Panc1 (cell line): ENCODE results near the gene SLC7A14. TPM values are rescaled to one million over a fixed set of nuclear protein-coding genes. Genes with fewer than 3 reads are reported as not detected.

Experiments
- ATAC-seq: fragments of 200-7000 bp; cut with Tn5 transposase; 2 replicates; pipeline ENCODE4 v1.9.1; 2020; ENCODE audit warnings: mild to moderate bottlenecking, moderate library complexity
- BruUV-seq: library from RNA; stranded (reverse); fragments of 400-500 nt; replicated peaks from 2 replicates; lab custom pipeline; 2021; lab: Mats Ljungman, UMichigan
- CTCF ChIA-PET: fragments of 300-600 bp; sonication (Branson Sonifier 250); formaldehyde crosslinking; loops from one replicate; lab custom pipeline; 2022; ENCODE audit warnings: antibody characterized with exemption; lab: Charles Lee
- POLR2A ChIA-PET: fragments of 300-600 bp; sonication (Branson Sonifier 250); formaldehyde crosslinking; loops from one replicate; lab custom pipeline; 2022; ENCODE audit warnings: antibody characterized with exemption; lab: Charles Lee
- DNase-seq: peaks from one replicate; pipeline ENCODE4 v3.0.0-alpha.2; 2010; ENCODE audit warnings: low read depth, low spot score
- H3K27ac ChIP-seq: 2 replicates; pipeline ENCODE4 v1.5.1; 2011; ENCODE audit warnings: mild to moderate bottlenecking, low read length, inconsistent platforms
- H3K27me3 ChIP-seq: fragments of 200-500 bp; sonication (Bioruptor generic); 2 replicates; pipeline ENCODE4 v1.6.0; 2014; ENCODE audit warnings: low read length, inconsistent platforms; ENCODE audit not compliant: control insufficient read depth, insufficient read depth
- H3K36me3 ChIP-seq: fragments of 200-500 bp; sonication (Bioruptor generic); 2 replicates; pipeline ENCODE4 v1.5.1; 2014; ENCODE audit warnings: inconsistent platforms, mild to moderate bottlenecking, low read length, moderate library complexity; ENCODE audit not compliant: control insufficient read depth, insufficient read depth
- H3K4me1 ChIP-seq: 2 replicates; pipeline ENCODE4 v1.5.1; 2011; ENCODE audit warnings: inconsistent platforms, mild to moderate bottlenecking, low read length, moderate library complexity; ENCODE audit not compliant: control insufficient read depth, insufficient read depth
- H3K4me3 ChIP-seq, 2 experiments: 2 replicates each; pipeline ENCODE4 v1.5.1; 2011 to 2012; ENCODE audit warnings: low read depth in 2 of 2, low read length in 2 of 2, mild to moderate bottlenecking in 2 of 2, inconsistent platforms in 1 of 2, moderate library complexity in 1 of 2
- H3K9me3 ChIP-seq: fragments of 200-500 bp; sonication (Bioruptor generic); 2 replicates; pipeline ENCODE4 v1.5.1; 2014; ENCODE audit warnings: low read depth, mild to moderate bottlenecking, inconsistent platforms, low read length, moderate library complexity; ENCODE audit not compliant: control insufficient read depth, insufficient read depth
- REST ChIP-seq, 2 experiments: IDR thresholded peaks; 2 replicates each; pipeline ENCODE4 v1.6.1; 2011 to 2012; ENCODE audit warnings: low read depth in 2 of 2, control low read depth in 1 of 2, low read length in 1 of 2, mild to moderate bottlenecking in 1 of 2, moderate library complexity in 1 of 2; ENCODE audit not compliant: insufficient read depth in 1 of 2
- TCF7L2 ChIP-seq: IDR thresholded peaks from 2 replicates; pipeline ENCODE4 v1.6.1; 2011; ENCODE audit warnings: mild to moderate bottlenecking, low read depth, low read length, inconsistent platforms
- in situ Hi-C: cut with HindIII; loops from 2 replicates; pipeline ENCODE4 v1.10.0; 2016; ENCODE audit warnings: low sequenced_read_pairs, low pct_unique_long_range_greater_than_20kb
- intact Hi-C: fragments of 100-400 bp; cut with micrococcal nuclease; formaldehyde crosslinking; loops from one replicate; pipeline ENCODE4 v1.10.0; 2022; ENCODE audit not compliant: unreplicated experiment
- total RNA-seq: library from RNA; stranded (reverse); gene quantifications from one replicate; pipeline ENCODE4 v1.2.1, GENCODE V29; 2021; ENCODE audit not compliant: unreplicated experiment
- TF ChIP-seq, protein P1 (sequence below): fragments of 450-650 bp; IDR thresholded peaks from 2 replicates; pipeline ENCODE4 v1.5.1; 2017; ENCODE audit warnings: mild to moderate bottlenecking

The SLC7A14 gene
- total RNA-seq, 1 experiment from 2014 or later = not detected

- BruUV-seq = no TSS peak
- in situ Hi-C loops (no loop called here), intact Hi-C loops (no loop called here)
- ATAC-seq (no peak), DNase-seq (no peak)
- ChIA-PET CTCF (no interaction called here), POLR2A (no interaction called here)
- H3K27ac ChIP-seq = no peak overlapping the region
- no peaks in the 10 kb centered on the region for H3K36me3 ChIP-seq
- no peaks in the 10 kb centered on the region for H3K9me3 ChIP-seq
- H3K4me3 ChIP-seq = no peak overlapping the region
- no peak for TF ChIP-seq TCF7L2
- peaks cover 3% of the 10 kb centered on the region; the same call in 1 of the 2 replicates for H3K27me3 ChIP-seq
- H3K4me1 ChIP-seq = no peaks in the 10 kb centered on the region
Observed at GRCh38 chr3:170600005-170600624, 14.2 kb upstream of the SLC7A14 start.

- in situ Hi-C loops (no loop called here), intact Hi-C loops (no loop called here)
- no TSS peak for BruUV-seq
- ATAC-seq = no peak
- H3K27me3 ChIP-seq = peaks cover 3% of the 10 kb centered on the region; the same call in 1 of the 2 replicates
- no peaks in the 10 kb centered on the region for H3K36me3 ChIP-seq
- POLR2A ChIA-PET = no interaction called here
- CTCF ChIA-PET = no interaction called here
- DNase-seq = no peak
- no peak overlapping the region for H3K27ac ChIP-seq
- H3K4me1 ChIP-seq = no peaks in the 10 kb centered on the region
- no peak overlapping the region for H3K4me3 ChIP-seq
- TF ChIP-seq, protein P1, sequence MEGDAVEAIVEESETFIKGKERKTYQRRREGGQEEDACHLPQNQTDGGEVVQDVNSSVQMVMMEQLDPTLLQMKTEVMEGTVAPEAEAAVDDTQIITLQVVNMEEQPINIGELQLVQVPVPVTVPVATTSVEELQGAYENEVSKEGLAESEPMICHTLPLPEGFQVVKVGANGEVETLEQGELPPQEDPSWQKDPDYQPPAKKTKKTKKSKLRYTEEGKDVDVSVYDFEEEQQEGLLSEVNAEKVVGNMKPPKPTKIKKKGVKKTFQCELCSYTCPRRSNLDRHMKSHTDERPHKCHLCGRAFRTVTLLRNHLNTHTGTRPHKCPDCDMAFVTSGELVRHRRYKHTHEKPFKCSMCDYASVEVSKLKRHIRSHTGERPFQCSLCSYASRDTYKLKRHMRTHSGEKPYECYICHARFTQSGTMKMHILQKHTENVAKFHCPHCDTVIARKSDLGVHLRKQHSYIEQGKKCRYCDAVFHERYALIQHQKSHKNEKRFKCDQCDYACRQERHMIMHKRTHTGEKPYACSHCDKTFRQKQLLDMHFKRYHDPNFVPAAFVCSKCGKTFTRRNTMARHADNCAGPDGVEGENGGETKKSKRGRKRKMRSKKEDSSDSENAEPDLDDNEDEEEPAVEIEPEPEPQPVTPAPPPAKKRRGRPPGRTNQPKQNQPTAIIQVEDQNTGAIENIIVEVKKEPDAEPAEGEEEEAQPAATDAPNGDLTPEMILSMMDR = no peak
- no peak for TF ChIP-seq REST (IDR thresholded peaks at IDR 0.05; ENCODE audit: insufficient read depth in 1 of 2, low read depth in 2 of 2, low read length in 1 of 2)
- H3K9me3 ChIP-seq = no peaks in the 10 kb centered on the region
Observed at GRCh38 chr3:170599091-170599490, 13.2 kb upstream of the SLC7A14 start.

- ATAC-seq (no peak), DNase-seq (no peak)
- Histone ChIP-seq H3K36me3 (no peaks in the 10 kb centered on the region), H3K4me3 (no peak overlapping the region), H3K9me3 (no peaks in the 10 kb centered on the region), H3K27me3 (peaks cover 2% of the 10 kb centered on the region; the same call in 1 of the 2 replicates), H3K4me1 (no peaks in the 10 kb centered on the region), H3K27ac (no peak overlapping the region)
- POLR2A ChIA-PET = no interaction called here
- intact Hi-C loops (no loop called here), in situ Hi-C loops (no loop called here)
- CTCF ChIA-PET = no interaction called here
- BruUV-seq = no TSS peak
- TF ChIP-seq REST (IDR thresholded peaks at IDR 0.05; ENCODE audit: insufficient read depth in 1 of 2, low read depth in 2 of 2, low read length in 1 of 2) = no peak
Observed at GRCh38 chr3:170598091-170598502, 12.2 kb upstream of the SLC7A14 start.
